GM10266 (cell line): ENCODE results near the gene NPAP1.
"Not testable (repeated sequence)": the region's sequence is repeated elsewhere in the genome, so short reads cannot be mapped to it uniquely, and the experiment has no call there.

Experiments used
- DNase-seq: peaks from one replicate; pipeline ENCODE4 v3.0.0; 2012; ENCODE audit errors: extremely low spot score
- TF ChIP-seq, protein P1 (sequence below): IDR thresholded peaks from 2 replicates; pipeline ENCODE4 v1.5.1; 2012; ENCODE audit warnings: mild to moderate bottlenecking, low read depth; ENCODE audit not compliant: control insufficient read depth, insufficient read depth; ENCODE audit errors: missing control alignments

NPAP1 gene

DNA sequence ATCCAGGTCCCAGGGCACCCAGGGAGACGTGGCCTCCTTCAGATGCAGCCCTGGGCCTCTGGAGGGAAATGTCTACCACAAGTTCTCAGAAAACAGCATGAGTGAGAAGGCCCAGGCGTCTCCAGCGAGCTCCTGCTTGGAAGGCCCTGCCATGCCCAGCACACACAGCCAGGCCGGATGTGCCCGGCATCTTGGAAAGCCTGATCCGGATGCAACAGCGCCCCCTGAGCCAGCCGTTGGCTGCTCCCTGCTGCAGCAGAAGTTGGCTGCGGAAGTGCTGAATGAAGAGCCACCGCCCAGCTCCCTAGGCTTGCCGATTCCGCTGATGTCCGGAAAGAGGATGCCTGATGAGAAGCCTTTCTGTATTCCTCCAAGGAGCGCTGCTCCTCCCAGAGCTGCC lies 856 bp downstream of the NPAP1 start:
- TF ChIP-seq, protein P1, sequence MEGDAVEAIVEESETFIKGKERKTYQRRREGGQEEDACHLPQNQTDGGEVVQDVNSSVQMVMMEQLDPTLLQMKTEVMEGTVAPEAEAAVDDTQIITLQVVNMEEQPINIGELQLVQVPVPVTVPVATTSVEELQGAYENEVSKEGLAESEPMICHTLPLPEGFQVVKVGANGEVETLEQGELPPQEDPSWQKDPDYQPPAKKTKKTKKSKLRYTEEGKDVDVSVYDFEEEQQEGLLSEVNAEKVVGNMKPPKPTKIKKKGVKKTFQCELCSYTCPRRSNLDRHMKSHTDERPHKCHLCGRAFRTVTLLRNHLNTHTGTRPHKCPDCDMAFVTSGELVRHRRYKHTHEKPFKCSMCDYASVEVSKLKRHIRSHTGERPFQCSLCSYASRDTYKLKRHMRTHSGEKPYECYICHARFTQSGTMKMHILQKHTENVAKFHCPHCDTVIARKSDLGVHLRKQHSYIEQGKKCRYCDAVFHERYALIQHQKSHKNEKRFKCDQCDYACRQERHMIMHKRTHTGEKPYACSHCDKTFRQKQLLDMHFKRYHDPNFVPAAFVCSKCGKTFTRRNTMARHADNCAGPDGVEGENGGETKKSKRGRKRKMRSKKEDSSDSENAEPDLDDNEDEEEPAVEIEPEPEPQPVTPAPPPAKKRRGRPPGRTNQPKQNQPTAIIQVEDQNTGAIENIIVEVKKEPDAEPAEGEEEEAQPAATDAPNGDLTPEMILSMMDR = no peak
- no peak for DNase-seq

- TF ChIP-seq, protein P1 = no peak
- DNase-seq = no peak
Measured at GRCh38 chr15:24678485-24678884, 2.9 kb downstream of the NPAP1 start.

DNA sequence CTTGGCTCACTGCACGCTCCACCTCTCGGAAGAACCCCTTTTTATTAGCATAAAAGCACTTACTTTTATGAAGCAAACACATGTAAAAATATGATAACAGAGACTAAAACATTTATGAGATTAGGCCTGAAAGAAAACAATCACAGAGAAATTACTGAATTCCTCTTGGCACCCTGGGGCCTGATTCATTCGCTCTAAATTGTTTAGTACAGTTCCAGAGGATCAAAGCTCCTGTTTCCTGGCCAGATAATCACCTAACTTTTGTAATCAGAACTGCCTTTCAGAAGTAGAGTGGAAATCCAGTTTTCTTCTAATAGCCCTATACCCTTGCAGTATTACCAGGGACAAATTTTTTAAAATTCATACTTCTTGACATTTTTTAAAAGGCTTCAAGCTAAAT lies 6.4 kb downstream of the NPAP1 start:
- no peak for DNase-seq
- TF ChIP-seq, protein P1 = no peak

- not testable (repeated sequence) for DNase-seq
Measured at GRCh38 chr15:24682905-24683304, 7.3 kb downstream of the NPAP1 start.

DNA sequence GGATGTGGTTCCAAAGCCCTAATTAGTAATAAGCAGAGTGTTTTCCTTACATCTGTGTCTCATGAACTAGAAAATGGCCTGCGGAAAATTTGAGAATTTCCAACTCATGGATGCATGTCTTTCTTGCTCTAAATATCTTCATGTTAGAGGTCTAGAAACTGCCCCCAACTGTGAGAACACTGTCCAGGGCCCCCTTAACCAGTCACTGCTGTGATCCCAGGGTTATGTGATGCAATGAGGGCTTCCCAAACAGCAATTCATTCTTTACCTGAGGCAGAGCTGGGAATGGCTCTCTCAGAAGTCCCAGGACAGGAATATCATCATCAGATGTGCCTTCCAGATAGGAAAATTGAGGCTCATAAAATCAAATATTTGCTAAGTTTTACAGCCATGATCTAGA lies 8.2 kb downstream of the NPAP1 start:
- TF ChIP-seq, protein P1 = no peak
- DNase-seq = no peak

DNA sequence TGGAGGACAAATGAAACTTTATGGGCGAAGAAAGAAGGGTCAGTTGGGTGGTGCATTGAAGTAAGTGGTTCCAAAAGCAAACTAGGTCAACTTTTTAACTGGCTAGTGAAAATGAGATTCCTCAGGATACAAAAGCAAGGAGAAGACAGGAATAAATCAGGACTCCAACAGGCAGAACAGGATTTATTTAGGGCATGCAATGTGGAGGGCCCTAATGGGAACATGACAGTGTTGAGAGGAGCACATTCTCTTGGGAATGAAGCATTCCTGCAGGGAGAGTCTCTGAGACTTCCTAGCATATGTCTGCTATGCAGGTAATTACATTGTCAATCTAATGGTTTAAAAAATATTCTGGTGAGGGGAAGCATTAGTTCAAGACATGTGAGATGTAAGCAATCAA lies 8.7 kb downstream of the NPAP1 start:
- no peak for DNase-seq
- TF ChIP-seq, protein P1 = no peak

- TF ChIP-seq, protein P1 = no peak
- no peak for DNase-seq
Measured at GRCh38 chr15:24696201-24696600, 20.6 kb downstream of the NPAP1 start.

DNA sequence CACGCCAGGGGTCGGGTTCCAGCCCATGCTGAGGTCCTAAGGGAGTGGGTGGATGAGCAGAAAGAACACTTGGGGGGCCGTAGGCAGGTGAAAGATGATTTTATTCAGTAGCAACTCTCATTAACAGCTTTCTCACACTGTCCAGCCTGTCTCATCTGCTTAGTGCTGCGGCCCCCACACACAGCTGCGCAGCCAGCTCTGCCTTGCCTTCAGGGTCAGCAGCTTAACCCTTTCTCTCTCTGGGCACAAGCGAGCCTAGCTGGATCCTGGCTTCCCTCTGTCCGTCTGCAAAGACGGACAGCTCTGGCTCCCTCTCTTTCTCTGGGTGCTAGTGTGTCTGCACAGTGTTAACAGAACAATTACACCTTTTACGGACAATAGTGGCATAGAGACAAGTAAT lies 21.3 kb downstream of the NPAP1 start:
- TF ChIP-seq, protein P1 = no peak
- DNase-seq = no peak
